NCI-H1417 treated with DMSO at 0.1 percent for 48 hours (cell line): Measurements from ENCODE around the gene VPS26A.

Experiments
- DNase-seq: peaks from one replicate; lab custom pipeline; 2025; lab: John Stamatoyannopoulos, UW

VPS26A gene

DNA sequence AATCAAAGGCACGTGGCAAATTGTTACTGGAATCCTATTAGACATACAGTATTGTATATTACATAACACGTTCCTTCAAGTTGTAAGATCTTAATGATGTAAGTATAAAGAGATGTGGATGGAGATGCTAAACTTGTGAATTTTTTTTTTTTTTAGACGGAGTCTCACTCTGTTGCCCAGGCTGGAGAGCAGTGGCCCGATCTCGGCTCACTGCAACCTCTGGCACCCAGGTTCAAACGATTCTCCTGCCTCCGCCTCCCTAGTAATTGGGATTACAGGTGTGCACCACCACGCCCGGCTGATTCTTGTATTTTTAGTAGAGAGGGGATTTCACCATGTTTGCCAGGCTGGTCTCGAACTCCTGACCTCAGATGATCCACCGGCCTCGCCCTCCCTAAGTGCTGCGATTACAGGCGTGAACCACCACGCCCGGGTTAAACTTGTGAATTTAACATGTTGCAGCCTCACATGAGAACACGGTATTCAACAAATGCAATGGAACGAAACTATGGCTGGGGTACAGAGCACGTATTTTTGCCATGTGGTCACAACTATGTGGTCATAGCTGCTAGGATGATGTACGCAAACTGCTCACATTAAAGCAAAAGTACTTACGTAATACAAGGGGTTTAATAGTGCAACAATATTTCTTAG lies 55.2 kb downstream of the VPS26A start:
- no peak for DNase-seq

DNA sequence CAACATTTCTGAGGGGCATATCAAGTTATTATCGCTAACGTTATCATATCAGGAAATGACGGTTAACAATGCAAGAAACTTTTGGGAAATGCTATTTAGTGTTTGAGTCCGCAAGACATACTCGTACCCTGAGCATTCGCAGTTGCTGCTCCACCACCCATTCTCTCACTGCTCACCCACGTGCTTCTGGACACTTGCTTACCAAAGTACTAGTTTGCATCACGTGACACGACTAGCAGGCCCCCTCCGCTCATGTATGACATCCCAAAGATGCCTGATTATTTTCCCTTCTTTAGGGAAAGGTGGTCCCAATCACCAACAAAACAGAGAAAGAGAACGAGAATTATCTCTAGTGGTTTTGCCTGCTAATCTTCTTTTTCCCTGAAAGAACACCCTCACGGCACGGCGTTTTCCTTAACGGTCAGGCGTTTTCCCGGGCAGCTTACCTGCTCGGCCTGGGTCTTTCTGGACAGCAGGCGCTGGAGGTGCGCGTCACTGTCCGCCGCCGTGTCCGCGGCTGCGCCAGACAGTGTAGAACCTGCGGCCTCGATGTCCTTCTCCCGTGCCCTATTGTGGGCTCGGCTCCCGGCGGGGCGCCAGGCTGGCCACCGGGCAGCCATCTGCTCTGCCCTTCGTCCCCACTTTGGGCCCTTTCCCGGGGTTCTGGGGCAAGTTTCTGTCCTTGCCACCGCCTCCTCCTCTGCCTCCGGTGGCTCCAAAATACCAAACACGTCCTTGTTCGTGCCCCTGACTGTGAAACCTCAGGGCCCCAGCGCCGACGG lies 56.0 kb downstream of the VPS26A start, which contains the start of gene SUPV3L1:
TSS of gene SUPV3L1 (plus strand) at position 492 of the 782 bp plus-strand sequence. CDS start at position 550, 58 bp downstream.
- peak; percentile 87 for DNase-seq

DNA sequence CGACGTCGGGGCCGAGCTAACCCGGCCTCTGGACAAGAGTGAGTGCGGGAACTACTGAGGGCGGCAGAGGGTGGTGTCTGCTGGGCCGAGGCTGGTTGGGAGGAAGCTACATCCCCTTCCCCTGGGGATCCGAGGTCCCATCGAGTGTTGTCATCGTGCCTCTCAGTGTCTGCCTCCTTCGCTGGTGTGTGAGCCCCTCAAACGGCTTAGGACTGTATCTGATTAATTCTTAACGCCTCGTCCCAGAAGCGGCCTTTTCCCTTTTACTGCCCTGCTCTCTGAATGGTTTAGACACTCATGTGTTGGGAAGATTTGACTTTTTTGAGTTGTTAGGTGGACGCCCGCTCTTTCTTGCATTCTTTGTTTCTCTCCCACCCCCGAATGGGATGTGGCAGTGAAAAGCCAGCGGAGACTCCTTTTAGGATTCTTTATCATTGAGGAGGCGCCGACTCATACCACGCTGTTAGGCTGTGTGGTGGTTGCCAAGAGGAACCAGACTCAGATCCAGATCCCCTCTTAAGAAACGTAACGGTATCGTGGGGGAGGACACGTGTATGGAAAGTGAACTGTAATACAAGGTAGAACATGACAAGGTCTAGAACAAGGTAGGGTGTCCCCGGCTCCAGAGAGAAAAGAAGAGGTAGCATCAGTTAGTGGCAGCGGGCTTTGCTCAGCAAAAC lies 56.7 kb downstream of the VPS26A start:
- DNase-seq: no peak

GRCh38 chr10:69181433-69181832 lies 57.5 kb downstream of the VPS26A start:
- DNase-seq: no peak

DNA sequence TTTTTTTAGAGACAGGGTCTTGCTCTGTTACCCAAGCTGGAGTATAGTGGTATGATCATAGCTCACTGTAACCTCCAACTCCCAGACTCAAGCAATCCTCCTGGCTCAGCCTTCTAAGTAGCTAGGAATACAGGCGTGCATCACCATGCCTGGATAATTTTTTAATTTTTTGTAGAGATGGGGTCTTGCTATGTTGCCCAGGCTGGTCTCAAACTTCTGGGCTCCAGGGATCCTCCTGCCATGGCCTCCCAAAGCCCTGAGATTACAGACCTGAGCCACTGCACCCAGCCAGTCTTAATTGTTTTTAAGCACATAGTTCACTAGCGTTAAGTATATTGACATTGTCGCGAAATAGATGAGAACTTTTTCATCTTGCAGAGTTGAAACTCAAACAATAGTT lies 58.0 kb downstream of the VPS26A start:
- no peak for DNase-seq

DNA sequence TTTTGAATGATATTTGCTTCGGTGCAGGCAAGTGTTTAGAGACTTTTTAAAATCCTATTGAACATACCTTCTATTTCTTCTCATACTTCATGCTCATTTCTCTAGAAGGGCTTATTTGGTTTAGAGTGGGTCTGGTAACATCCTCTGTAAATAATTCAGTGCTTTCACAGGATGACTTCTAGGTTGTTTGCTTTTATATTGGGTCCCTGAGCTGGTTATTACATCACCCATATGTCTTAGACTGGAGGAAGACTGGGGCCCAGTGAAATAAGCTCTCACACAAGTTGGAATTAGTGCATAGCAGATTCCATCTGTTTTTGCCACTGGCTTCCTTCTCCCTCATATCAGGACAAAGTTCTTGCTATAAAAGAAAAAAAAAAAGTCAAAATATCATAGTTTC lies 62.5 kb downstream of the VPS26A start:
- no peak for DNase-seq

- no peak for DNase-seq
Observed at GRCh38 chr10:69201045-69201444, 77.1 kb downstream of the VPS26A start.

DNA sequence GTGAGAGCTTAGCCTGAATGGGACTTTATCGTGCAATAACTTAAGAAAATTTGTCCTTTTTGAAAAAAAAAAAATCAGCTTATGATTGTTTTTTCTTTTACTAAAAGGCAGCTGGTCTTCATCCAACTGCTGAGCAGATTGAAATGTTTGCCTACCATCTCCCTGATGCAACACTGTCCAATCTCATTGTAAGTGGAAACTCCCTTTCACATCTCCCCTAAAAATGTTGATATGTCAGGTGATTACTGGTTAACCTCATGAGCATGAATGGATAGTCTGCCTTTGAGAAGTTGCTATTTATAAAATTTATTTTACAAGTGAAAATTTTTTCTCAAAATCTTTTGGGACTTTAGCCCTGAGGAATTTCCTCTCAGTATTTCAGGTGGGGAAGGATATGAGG lies 78.4 kb downstream of the VPS26A start:
- DNase-seq: no peak

GRCh38 chr10:69208761-69209160 lies 84.8 kb downstream of the VPS26A start:
- no peak for DNase-seq

GRCh38 chr10:69209787-69210484 lies 86.0 kb downstream of the VPS26A start:
- DNase-seq: no peak

- no peak for DNase-seq
Observed at GRCh38 chr10:69211104-69211503, 87.1 kb downstream of the VPS26A start.

- DNase-seq: no peak
Observed at GRCh38 chr10:69211524-69211923, 87.5 kb downstream of the VPS26A start.

DNA sequence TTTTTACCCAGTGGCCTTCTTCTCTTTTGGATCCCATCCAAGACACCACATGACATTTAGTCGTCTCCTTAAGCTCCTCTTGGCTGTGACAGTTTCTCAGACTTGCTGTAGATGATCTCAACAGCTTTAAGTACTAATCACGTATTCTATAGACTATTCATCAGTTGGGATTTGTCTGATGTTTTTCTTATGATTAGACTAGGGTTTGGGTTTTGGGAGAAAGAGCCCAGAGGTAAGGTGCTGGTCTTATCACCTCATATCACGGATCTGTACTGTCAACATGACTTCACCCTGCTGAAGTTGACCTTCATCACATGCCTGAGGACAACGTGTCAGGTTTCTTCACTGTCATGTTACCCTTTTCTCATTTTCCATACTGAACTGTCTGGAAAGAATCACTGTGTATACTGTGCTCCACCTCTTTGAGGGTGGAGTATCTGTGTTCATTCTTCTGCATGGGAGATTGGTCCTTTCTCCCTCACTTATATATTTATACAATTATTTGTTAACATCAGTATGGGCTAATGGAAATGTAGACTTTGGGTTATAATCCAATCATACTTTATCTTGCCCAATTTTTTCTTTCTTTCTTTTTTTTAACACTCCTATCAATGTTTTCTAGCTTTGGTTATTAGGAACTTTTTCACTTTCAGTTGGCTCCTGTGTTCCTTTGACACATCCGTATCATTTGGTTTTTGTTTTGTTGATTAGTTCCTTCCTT lies 89.8 kb downstream of the VPS26A start:
- no peak for DNase-seq

DNA sequence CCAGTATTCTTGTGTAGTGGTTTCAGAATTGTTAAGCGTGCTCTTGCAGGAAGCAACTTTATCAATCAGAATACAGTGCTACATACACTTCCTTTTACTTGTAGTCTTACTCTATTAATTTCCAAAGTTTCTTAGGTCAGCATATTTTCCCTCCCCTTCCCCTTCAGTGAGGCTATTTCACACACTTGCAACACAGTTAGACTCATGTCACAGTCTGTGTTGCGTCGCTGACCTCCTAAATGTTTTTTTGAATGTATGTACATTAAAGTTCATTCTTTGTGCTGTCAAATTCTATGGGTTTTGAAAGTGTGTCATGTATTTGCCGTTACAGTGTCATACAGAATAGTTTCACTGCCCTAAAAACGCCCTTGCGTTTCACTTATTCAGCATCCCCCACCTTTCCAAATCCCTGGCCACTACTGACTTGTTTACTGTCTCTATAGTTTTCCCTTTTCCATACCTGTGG lies 90.7 kb downstream of the VPS26A start:
- no peak for DNase-seq

DNA sequence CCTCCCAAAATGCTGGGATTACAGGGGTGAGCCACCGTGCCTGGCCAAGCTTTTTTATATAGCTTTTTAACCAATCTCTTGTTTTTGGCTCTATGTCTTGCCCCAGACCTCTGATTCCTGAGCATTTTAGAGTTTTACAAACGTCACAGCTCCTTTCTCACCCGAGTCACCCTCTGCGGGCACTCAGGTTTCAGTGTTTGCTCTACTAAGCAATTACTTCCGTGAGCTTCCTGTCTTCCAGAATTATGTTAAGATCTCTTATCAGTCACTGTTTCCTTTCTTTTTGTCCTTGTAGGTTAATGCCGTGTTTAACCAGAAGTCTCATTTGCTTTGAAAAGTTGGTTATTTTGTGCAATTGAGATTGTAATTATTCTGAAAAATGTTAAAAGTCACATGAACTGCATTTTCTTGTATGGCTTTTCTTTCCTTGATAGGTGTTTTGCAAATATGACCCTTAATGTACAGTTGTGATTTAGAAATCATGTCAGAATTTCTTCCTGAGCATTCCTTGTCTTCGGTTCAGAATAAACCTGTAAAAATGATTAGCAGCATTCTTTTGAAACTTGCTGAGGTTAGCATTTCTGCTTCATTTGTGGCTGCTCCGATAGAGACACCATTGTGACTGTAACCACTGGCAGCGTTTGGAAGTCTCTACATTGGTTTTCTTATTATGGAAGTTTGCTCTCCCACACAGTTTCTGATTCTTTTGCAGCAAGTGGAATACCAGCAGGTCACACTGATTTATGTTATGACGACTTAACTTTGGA lies 91.6 kb downstream of the VPS26A start:
- DNase-seq: no peak

- no peak for DNase-seq
Observed at GRCh38 chr10:69216577-69217118, 92.7 kb downstream of the VPS26A start.

- DNase-seq: no peak
Observed at GRCh38 chr10:69217119-69217754, 93.3 kb downstream of the VPS26A start.

GRCh38 chr10:69218831-69219230 lies 94.9 kb downstream of the VPS26A start:
- no peak for DNase-seq

GRCh38 chr10:69220041-69220451 lies 96.1 kb downstream of the VPS26A start, which contains the start of gene HKDC1:
Gene HKDC1 (plus strand): TSS chr10:69220332. CDS start chr10:69220436, 104 bp downstream.
- DNase-seq: no peak

- no peak for DNase-seq
Observed at GRCh38 chr10:69220507-69220906, 96.5 kb downstream of the VPS26A start.
